ENCODE measurements around the gene POP7. TPM values are rescaled to one million over a fixed set of nuclear protein-coding genes. Genes with fewer than 3 reads are reported as not detected.
A peak's percentile ranks its signal among the peaks of the same experiment; 100 is the strongest.

POP7 gene
- total RNA-seq, 2 donors from 2014 or later = 17.1 to 20.8 TPM

DNA sequence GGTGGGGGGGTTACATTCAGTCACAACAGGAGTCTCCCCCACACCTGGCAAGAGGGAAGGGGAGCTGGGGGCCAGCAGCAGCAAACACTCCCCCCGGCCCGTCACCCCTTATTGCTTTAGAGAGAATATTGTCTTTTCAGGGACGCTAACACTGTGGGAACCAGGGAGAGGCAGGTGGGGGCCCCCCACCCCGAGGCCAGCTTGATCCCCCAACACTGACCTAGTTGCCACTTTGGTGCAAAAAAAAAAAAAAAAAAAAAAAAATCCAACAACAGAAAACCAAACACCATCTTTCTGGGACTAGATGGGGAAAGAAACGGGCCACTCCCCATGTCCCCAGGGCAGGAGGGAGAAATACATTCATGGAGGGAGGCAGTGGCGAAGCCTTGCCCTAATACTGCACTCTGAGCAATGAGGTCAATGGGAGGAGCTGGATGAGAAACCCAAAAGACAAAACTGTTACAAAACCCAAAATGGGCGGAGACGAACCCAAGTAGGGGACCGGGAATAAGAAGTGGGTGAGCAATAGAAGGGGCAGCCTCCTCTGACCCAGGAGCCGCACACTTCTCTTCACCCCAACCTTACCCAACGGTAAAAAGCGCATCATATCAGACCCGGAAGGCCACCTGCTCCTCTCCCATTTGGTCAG lies 25.9 kb upstream of the POP7 start:
- peak overlapping the region in 2 of 4 donors; percentile 6 to 36 for H3K27ac ChIP-seq
- no peaks in the 10 kb centered on the region for H3K27me3 ChIP-seq
- peak; percentile 7 for ATAC-seq
- peak in 1 of 4 donors; percentile 31 for DNase-seq
- H3K9me3 ChIP-seq = no peaks in the 10 kb centered on the region
- peaks cover 8% of the 10 kb centered on the region for H3K4me1 ChIP-seq
- no peak overlapping the region for H3K4me3 ChIP-seq
- WGBS, 2 donors = 71 to 80% methylated on average over 13 of the region's 13 CpGs
- peaks cover 20 to 49% of the 10 kb centered on the region in 2 donors for H3K36me3 ChIP-seq (replicated peaks in 1 of 2; ENCODE audit: insufficient read depth in 1 of 2, low read depth in 2 of 2)
- TF ChIP-seq, protein P1, sequence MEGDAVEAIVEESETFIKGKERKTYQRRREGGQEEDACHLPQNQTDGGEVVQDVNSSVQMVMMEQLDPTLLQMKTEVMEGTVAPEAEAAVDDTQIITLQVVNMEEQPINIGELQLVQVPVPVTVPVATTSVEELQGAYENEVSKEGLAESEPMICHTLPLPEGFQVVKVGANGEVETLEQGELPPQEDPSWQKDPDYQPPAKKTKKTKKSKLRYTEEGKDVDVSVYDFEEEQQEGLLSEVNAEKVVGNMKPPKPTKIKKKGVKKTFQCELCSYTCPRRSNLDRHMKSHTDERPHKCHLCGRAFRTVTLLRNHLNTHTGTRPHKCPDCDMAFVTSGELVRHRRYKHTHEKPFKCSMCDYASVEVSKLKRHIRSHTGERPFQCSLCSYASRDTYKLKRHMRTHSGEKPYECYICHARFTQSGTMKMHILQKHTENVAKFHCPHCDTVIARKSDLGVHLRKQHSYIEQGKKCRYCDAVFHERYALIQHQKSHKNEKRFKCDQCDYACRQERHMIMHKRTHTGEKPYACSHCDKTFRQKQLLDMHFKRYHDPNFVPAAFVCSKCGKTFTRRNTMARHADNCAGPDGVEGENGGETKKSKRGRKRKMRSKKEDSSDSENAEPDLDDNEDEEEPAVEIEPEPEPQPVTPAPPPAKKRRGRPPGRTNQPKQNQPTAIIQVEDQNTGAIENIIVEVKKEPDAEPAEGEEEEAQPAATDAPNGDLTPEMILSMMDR (IDR thresholded peaks at IDR 0.05) = no peak
- TF ChIP-seq POLR2A (IDR thresholded peaks at IDR 0.05) = no peak
- intact Hi-C loops (cut with DNase I) = loop anchor here (10.0 kb wide), 1 partner anchor 205 kb away; the partner anchor contains the start of gene TSC22D4

DNA sequence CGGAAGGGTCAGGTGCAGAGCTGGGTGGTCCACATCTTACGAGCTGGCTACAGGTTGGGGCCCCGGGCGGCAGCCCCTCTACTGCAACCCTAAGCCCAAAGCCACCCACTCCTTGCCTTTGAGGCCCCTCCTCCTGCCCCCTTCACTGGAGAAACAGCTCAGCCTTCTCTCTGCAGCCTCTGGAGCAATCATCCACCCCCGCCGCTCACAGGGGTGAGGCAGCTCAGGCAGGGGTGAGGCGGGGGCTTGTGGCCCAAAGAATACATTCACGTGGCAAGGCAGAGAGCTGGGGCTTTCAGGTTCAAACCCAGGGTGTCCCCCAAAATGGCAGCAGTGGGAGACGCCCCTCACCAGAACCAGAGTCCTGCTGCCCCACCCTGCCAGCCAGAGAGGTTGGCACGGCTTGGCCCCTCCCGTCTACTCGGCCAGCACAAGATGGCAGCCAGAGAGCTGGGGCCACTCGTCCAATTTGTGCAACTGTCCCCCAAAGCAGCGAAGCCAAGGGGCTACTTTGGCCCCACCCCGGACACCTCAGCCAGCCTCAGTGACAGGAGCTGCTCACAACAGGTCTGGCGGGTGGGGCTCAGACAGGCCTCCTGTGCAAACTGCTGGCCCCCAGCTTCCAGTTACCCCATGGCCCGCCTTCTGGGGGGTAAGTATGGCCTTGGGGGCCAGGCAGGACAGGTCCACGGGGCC lies 25.2 kb upstream of the POP7 start:
- Histone ChIP-seq H3K4me3 (no peak overlapping the region), H3K27ac (peak overlapping the region in 2 of 4 donors; percentile 6 to 36), H3K27me3 (no peaks in the 10 kb centered on the region), H3K36me3 (replicated peaks in 1 of 2; ENCODE audit: insufficient read depth in 1 of 2, low read depth in 2 of 2) (peaks cover 22 to 56% of the 10 kb centered on the region in 2 donors), H3K9me3 (no peaks in the 10 kb centered on the region), H3K4me1 (peaks cover 8% of the 10 kb centered on the region)
- DNase-seq (peak in 2 of 4 donors; percentile 12 to 24), ATAC-seq (no peak)
- no peak for TF ChIP-seq POLR2A (IDR thresholded peaks at IDR 0.05)
- TF ChIP-seq, protein P1 (IDR thresholded peaks at IDR 0.05) = no peak
- WGBS, 2 donors = 84 to 87% methylated on average over 12 to 18 of the region's 18 CpGs
- intact Hi-C loops (cut with DNase I) = loop anchor here (10.0 kb wide), 1 partner anchor 206 kb away; the partner anchor contains the start of gene TSC22D4

DNA sequence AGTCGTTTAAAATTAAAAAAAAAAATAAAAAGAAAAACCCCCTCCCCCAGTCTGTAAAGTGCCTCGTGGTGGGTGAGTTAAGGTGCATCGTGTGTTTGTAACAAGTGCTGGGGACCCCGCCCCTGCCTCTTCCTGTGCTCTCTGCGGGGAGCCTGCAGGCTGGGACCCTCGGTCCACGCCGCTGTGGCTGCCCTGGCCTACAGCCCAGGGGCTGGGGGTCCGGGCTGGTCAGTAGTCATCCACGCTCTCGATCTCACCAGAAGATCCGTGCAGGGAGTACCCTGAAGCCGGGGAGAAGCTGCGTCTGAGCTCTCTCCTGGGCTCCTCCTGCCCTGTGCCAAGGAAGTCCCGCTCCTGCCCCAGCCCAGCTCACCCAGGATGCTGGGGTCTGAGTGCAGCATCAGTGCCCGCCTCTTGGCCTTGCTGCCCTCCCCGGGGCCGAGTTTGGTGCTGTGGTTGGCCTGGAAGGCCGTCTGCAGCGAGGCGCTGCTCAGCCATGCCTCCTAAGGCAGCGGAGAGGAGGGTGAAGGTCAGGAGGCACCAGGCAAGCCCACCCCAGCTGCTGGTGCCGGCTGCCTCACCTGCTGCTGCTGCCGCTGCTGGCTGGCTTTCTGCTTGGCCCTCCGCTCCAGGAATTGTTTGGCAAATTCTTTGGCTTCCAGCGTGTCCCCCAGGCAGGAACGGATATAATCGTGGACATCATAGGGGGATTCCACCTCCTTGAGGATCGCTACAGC lies 24.3 kb upstream of the POP7 start:
- no peaks in the 10 kb centered on the region for H3K9me3 ChIP-seq
- WGBS, 2 donors = 79 to 83% methylated on average over 10 to 29 of the region's 29 CpGs
- no peak overlapping the region for H3K4me3 ChIP-seq
- H3K27me3 ChIP-seq = no peaks in the 10 kb centered on the region
- no peak overlapping the region for H3K27ac ChIP-seq
- ATAC-seq (no peak), DNase-seq (no peak)
- H3K4me1 ChIP-seq = no peaks in the 10 kb centered on the region
- TF ChIP-seq, protein P1 (IDR thresholded peaks at IDR 0.05) = no peak
- no peak for TF ChIP-seq POLR2A (IDR thresholded peaks at IDR 0.05)
- H3K36me3 ChIP-seq (replicated peaks in 1 of 2; ENCODE audit: insufficient read depth in 1 of 2, low read depth in 2 of 2) = peaks cover 26 to 59% of the 10 kb centered on the region in 2 donors
- intact Hi-C loops (cut with DNase I) = loop anchor here (10.0 kb wide), 1 partner anchor 207 kb away; the partner anchor contains the start of gene TSC22D4

DNA sequence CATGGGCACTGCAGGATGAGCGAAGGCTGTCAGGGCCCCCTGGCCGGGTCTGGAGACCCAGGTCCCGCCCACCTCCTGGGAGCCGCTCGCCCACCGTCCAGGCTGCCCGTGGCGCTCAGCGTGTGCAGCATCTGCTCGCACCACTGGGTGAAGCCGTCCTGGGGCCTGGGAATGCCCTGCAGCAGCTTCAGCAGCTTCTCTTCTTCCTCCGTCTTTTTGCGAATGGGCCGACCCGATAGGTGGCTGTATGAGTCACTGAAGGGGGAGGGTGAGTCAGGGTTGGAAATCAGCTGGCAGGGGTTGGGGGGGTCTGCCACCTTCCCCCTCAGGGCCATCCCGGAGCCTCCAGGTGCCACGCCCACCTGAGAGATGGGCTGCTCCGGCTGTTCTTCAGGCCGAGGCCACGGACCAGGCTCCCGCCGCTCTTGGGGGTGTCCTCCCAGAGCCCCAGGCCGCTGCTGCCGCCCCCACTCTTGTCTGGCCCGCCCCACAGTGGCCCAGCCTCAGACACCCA lies 23.6 kb upstream of the POP7 start:
- H3K9me3 ChIP-seq = no peaks in the 10 kb centered on the region
- no peaks in the 10 kb centered on the region for H3K4me1 ChIP-seq
- no peak overlapping the region for H3K27ac ChIP-seq
- intact Hi-C loops (cut with DNase I) = loop anchor here (10.0 kb wide), 1 partner anchor 207 kb away; the partner anchor contains the start of gene TSC22D4
- ATAC-seq (no peak), DNase-seq (peak in 2 of 4 donors; percentile 15 to 16)
- H3K27me3 ChIP-seq = no peaks in the 10 kb centered on the region
- H3K4me3 ChIP-seq = no peak overlapping the region
- TF ChIP-seq, protein P1 (IDR thresholded peaks at IDR 0.05) = no peak
- no peak for TF ChIP-seq POLR2A (IDR thresholded peaks at IDR 0.05)
- H3K36me3 ChIP-seq (replicated peaks in 1 of 2; ENCODE audit: insufficient read depth in 1 of 2, low read depth in 2 of 2) = peaks cover 26 to 64% of the 10 kb centered on the region in 2 donors
- WGBS, 2 donors = 93% methylated on average over 24 of the region's 25 CpGs; no CpG with 5 or more reads in 1 of the 2 donors
